GM19438 (cell line): ENCODE results near the gene LSM2.
"Not testable (repeated sequence)": the region's sequence is repeated elsewhere in the genome, so short reads cannot be mapped to it uniquely, and the experiment has no call there.

Experiments used
- ATAC-seq: cut with Tn5 transposase; IDR thresholded peaks from one replicate; pipeline ENCODE4 v1.9.1; 2021; ENCODE audit warnings: low read depth; ENCODE audit not compliant: unreplicated experiment

LSM2 gene

GRCh38 chr6:31806470-31807272, at the start of gene LSM2:
Gene LSM2 (minus strand): TSS chr6:31806966. CDS start chr6:31806757, 209 bp downstream.
- ATAC-seq = peak; percentile 78

GRCh38 chr6:31851980-31852718, 45.4 kb upstream of the LSM2 start:
- not testable (repeated sequence) for ATAC-seq

- ATAC-seq = no peak
Observed at GRCh38 chr6:31851485-31851832, 44.7 kb upstream of the LSM2 start.

DNA sequence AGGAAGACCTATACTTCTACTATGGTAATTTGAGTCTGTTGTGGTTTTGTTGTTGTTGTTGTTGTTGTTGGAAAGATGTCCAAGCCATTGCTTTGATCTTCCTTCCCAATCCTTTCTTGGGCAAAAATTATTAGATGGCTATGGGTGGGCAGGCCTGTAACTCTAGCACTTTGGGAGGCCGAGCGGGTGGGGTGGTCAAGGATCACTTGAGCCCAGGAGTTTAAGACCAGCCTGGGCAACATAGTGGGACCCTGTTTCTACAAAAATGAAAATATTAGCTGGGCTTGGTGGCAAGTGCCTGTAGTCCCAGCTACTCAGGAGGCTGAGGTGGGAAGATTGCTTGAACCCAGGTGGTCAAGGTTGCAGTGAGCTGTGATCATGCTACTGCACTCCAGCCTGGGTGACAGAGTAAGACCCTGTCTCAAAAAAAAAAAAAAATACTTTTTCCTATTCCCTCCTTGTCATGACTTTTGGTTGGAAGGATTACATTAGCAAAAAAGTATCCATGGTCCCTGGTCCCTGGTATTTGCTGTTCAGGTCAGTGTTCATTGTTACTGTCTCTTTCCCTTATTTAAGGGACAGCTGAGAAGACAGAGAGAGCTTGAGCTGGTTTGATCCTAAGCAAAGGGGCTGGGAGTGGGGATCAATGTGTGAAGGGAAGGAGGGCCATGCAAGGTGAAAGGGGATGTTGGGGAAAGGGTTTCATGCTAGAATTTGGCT, 44.2 kb upstream of the LSM2 start:
- ATAC-seq = no peak

DNA sequence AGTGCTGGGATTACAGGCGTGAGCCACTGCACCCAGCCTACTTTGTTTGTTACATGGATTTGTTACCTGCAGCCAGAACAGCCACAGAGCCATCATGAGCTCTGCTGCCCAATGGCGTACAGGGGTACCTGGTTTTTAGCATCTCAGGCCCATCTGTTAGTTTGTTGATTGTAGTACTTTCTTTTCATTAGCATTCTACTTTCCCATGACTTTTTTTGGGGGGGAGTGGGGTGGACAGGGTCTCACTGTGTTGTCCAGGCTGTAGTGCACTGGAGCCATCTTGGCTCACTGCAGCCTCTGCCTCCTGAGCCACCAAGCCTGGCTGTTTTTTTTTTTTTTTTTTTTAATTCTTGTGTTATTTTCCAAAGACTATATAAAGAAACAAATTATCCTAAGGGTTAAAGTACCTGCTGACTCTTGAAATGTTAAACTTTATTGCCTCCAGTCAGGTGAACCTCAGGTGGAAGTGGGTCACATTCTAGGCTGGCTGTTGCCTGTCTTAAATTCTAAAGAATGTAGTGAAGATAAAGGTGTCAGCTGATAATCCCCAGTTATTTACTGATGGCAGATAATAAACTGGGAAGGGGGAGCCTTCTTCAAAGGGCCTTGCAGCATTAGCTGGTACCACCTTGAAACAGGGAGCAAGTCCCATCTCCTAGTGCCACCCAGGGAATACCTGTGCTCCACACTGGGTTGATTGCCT, 40.7 kb upstream of the LSM2 start:
- no peak for ATAC-seq

- no peak for ATAC-seq
Observed at GRCh38 chr6:31844507-31844906, 37.7 kb upstream of the LSM2 start.

DNA sequence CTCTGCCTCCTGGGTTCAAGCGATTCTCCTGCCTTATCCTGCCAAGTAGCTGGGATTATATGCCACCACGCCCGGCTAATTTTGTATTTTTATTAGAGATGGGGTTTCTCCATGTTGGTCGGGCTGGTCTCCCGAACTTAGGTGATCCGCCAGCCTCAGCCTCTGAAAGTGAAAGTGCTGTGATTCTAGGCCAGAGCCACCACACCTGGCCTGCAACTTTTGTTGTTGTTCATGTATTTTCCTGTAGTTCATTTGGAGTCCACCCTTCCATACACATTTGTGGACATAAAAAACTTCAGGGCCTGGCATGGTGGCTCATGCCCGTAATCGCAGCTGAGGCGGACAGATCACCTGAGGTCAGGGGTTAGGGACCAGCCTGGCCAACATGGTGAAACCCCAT, 35.3 kb upstream of the LSM2 start:
- no peak for ATAC-seq

- not testable (repeated sequence) for ATAC-seq
Observed at GRCh38 chr6:31839779-31840126, 33.0 kb upstream of the LSM2 start.

GRCh38 chr6:31838968-31839367, 32.2 kb upstream of the LSM2 start:
- ATAC-seq = no peak

GRCh38 chr6:31838114-31838553, 31.4 kb upstream of the LSM2 start:
- ATAC-seq = not testable (repeated sequence)

GRCh38 chr6:31837369-31838113, 30.8 kb upstream of the LSM2 start:
- no peak for ATAC-seq

- no peak for ATAC-seq
Observed at GRCh38 chr6:31836474-31837368, 30.0 kb upstream of the LSM2 start.

GRCh38 chr6:31836047-31836473, 29.3 kb upstream of the LSM2 start:
- no peak for ATAC-seq

DNA sequence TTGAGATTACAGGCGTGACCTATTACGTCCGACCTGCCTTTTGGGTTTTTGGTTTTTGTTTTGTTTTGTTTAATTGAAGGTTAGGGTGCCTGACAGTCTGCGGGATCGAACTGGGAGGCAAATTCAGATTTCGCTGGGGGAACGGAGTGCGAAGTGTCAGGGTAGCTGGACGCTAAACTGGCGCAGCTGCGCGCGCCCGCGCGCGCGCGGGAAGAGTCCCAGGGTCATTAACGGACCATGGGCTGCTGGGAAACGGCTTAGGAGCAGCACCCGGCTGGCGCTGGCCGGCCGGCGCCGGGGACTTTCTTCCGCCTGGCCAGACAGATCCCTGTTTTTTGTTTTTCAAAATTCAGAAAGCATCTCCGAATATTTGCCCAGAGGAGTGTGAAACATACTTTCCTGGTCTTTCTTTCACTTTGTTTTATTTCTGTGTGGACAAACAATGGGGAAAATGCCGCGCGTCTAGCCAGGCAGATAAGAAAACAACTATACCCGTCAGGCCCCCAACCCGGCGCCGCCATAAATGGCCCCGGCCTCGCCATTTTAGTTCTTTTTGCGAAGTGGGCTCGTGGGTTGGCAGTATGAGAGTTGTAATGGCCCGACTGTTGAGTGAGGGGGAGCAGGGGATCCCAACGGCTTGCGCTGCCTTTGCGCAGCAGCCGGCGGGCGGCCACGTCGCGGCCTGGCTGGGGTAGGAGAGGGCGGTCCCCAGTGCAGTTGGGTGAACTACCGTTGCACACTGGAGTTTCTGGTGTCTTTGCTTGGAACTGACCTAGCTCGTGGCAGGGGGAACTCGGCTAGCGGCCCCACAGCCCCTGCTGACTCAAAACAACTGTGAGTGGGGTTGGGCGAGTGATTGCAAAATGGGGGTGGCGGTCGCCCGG, 27.8 kb upstream of the LSM2 start:
- ATAC-seq = no peak

- no peak for ATAC-seq
Observed at GRCh38 chr6:31831350-31832215, 24.8 kb upstream of the LSM2 start.

DNA sequence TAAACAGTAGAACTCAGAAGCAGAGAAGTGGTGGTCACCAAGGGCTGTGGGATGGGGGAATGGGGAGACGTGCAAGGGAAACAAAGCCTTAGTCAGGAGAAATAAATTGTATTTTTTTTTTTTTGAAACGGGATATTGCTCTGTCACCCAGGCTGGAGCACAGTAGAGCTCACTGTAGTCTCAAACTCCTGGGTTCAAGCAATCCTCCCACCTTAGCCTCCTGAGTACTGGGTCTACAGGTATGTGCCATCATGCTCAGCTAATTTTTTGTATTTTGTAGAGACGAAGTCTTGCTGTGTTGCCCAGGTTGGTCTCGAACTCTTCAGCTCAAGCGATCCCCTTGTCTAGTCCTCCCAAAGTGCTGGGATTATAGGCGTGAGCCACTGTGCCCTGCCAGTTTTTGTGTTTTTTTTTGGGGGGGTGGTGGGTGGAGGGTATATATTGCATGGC, 24.1 kb upstream of the LSM2 start:
- no peak for ATAC-seq

- ATAC-seq = no peak
Observed at GRCh38 chr6:31829633-31830283, 23.0 kb upstream of the LSM2 start.
